WTC11 (cell line): ENCODE results near the gene SNTB2. TPM values are rescaled to one million over a fixed set of nuclear protein-coding genes. Genes with fewer than 3 reads are reported as not detected.

ENCODE experiments used
- ATAC-seq: fragments of 200-7000 bp; cut with Tn5 transposase; 2 replicates; pipeline ENCODE4 v1.10.0; 2021; ENCODE audit warnings: mild to moderate bottlenecking, moderate library complexity
- CTCF ChIA-PET: fragments of 300-600 bp; sonication (Branson Sonifier 250); formaldehyde crosslinking; loops from one replicate; lab custom pipeline; 2021; ENCODE audit warnings: antibody characterized with exemption; lab: Charles Lee
- POLR2A ChIA-PET: fragments of 350-600 bp; sonication (Branson Sonifier 250); formaldehyde crosslinking; loops from one replicate; lab custom pipeline; 2021; ENCODE audit warnings: antibody characterized with exemption; lab: Charles Lee
- DNase-seq: peaks from one replicate; pipeline ENCODE4 v3.0.0; 2021; ENCODE audit warnings: low spot score
- H3K27ac Mint-ChIP-seq: 2 replicates; pipeline ENCODE4 v1.8.0; 2021; ENCODE audit warnings: mixed read lengths
- H3K27me3 Mint-ChIP-seq: 2 replicates; pipeline ENCODE4 v1.8.0; 2021; ENCODE audit warnings: low read depth, mild to moderate bottlenecking, moderate library complexity, mixed read lengths
- H3K36me3 Mint-ChIP-seq: 2 replicates; pipeline ENCODE4 v1.8.0; 2021; ENCODE audit warnings: mixed read lengths
- H3K4me1 Mint-ChIP-seq: 2 replicates; pipeline ENCODE4 v1.8.0; 2022; ENCODE audit warnings: mixed read lengths
- H3K4me3 Mint-ChIP-seq: 2 replicates; pipeline ENCODE4 v1.8.0; 2021; ENCODE audit warnings: mild to moderate bottlenecking, moderate library complexity, mixed read lengths
- H3K9me3 Mint-ChIP-seq: 2 replicates; pipeline ENCODE4 v1.8.0; 2021; ENCODE audit warnings: mixed read lengths
- CTCF ChIP-seq: fragments of 200-600 bp; IDR thresholded peaks from 2 replicates; pipeline ENCODE4 v1.8.0; 2022; ENCODE audit warnings: antibody characterized with exemption
- FOXK1 ChIP-seq: sonication (generic); formaldehyde crosslinking; IDR thresholded peaks from 2 replicates; pipeline ENCODE4 v1.8.0; 2022; ENCODE audit warnings: mild to moderate bottlenecking, moderate library complexity, missing genetic modification reagents
- FOXP4 ChIP-seq: sonication (generic); formaldehyde crosslinking; IDR thresholded peaks from 2 replicates; pipeline ENCODE4 v1.8.0; 2022; ENCODE audit warnings: mild to moderate bottlenecking, missing genetic modification reagents
- IRF2 ChIP-seq: sonication (generic); formaldehyde crosslinking; IDR thresholded peaks from 2 replicates; pipeline ENCODE4 v1.8.0; 2022; ENCODE audit warnings: low read depth, missing genetic modification reagents, borderline replicate concordance
- MAX ChIP-seq: sonication (generic); formaldehyde crosslinking; IDR thresholded peaks from 2 replicates; pipeline ENCODE4 v1.8.0; 2022; ENCODE audit warnings: mild to moderate bottlenecking, missing genetic modification reagents
- MXD4 ChIP-seq: fragments of 250-450 bp; sonication (Bioruptor Pico); IDR thresholded peaks from 2 replicates; pipeline ENCODE4 v1.8.0; 2021; ENCODE audit warnings: mild to moderate bottlenecking, moderate library complexity, borderline replicate concordance
- NR2C2 ChIP-seq: sonication (generic); formaldehyde crosslinking; IDR thresholded peaks from 2 replicates; pipeline ENCODE4 v1.8.0; 2022; ENCODE audit warnings: mild to moderate bottlenecking, missing genetic modification reagents
- OVOL2 ChIP-seq: fragments of 250-450 bp; sonication (Bioruptor Pico); IDR thresholded peaks from 2 replicates; pipeline ENCODE4 v1.9.0; 2021; ENCODE audit warnings: mild to moderate bottlenecking, borderline replicate concordance
- PRRX2 ChIP-seq: fragments of 250-450 bp; sonication (Bioruptor Pico); IDR thresholded peaks from 2 replicates; pipeline ENCODE4 v1.8.0; 2021; ENCODE audit warnings: mild to moderate bottlenecking
- SMAD3 ChIP-seq: sonication (generic); formaldehyde crosslinking; IDR thresholded peaks from 2 replicates; pipeline ENCODE4 v1.8.0; 2022; ENCODE audit warnings: missing genetic modification reagents, mild to moderate bottlenecking, borderline replicate concordance
- SP1 ChIP-seq: sonication (generic); formaldehyde crosslinking; conservative IDR thresholded peaks from 2 replicates; pipeline ENCODE4 v1.8.1; 2022; ENCODE audit warnings: missing genetic modification reagents
- STAT6 ChIP-seq: sonication (generic); formaldehyde crosslinking; conservative IDR thresholded peaks from 2 replicates; pipeline ENCODE4 v1.8.1; 2023; ENCODE audit warnings: mild to moderate bottlenecking, low read depth, missing genetic modification reagents, moderate library complexity
- TCF7 ChIP-seq: sonication (generic); formaldehyde crosslinking; IDR thresholded peaks from 2 replicates; pipeline ENCODE4 v1.8.0; 2022; ENCODE audit warnings: mild to moderate bottlenecking, low read depth, missing genetic modification reagents, moderate library complexity
- ZNF121 ChIP-seq: sonication (generic); formaldehyde crosslinking; IDR thresholded peaks from 2 replicates; pipeline ENCODE4 v1.8.0; 2023; ENCODE audit warnings: missing genetic modification reagents
- ZNF281 ChIP-seq: sonication (generic); formaldehyde crosslinking; IDR thresholded peaks from 2 replicates; pipeline ENCODE4 v1.8.0; 2023; ENCODE audit warnings: mild to moderate bottlenecking, missing genetic modification reagents
- ZNF423 ChIP-seq: fragments of 250-450 bp; sonication (Bioruptor Pico); IDR thresholded peaks from 2 replicates; pipeline ENCODE4 v2.1.2; 2022; ENCODE audit warnings: mild to moderate bottlenecking, moderate library complexity
- total RNA-seq: library from RNA; stranded (reverse); gene quantifications from 3 replicates; pipeline ENCODE4 v1.2.3, GENCODE V29; 2021
- TF ChIP-seq, protein P1 (sequence below): fragments of 250-450 bp; sonication (Bioruptor Pico); IDR thresholded peaks from 2 replicates; pipeline ENCODE4 v1.9.0; 2021; ENCODE audit warnings: mild to moderate bottlenecking
- TF ChIP-seq, protein P2 (sequence below): fragments of 250-450 bp; sonication (Bioruptor Pico); IDR thresholded peaks from 2 replicates; pipeline ENCODE4 v1.9.0; 2021; ENCODE audit warnings: moderate library complexity, mild to moderate bottlenecking, inconsistent platforms, borderline replicate concordance
- TF ChIP-seq, protein P3 (sequence below): sonication (generic); formaldehyde crosslinking; IDR thresholded peaks from 2 replicates; pipeline ENCODE4 v1.8.1; 2022; ENCODE audit warnings: low read depth, missing genetic modification reagents, borderline replicate concordance

The SNTB2 gene
- total RNA-seq, 1 experiment from 2014 or later = 23.7 TPM

GRCh38 chr16:69270395-69270794, 83.4 kb downstream of the SNTB2 start (continued):
- no peak for TF ChIP-seq ZNF281 (CRISPR knock-in tag)
- TF ChIP-seq ZNF121 = no peak
- TF ChIP-seq NR2C2 = no peak
- TF ChIP-seq PRRX2 = no peak
- TF ChIP-seq OVOL2 (CRISPR knock-in tag) = no peak
- no peak for TF ChIP-seq FOXP4
- no peak for TF ChIP-seq TCF7 (CRISPR knock-in tag)
- TF ChIP-seq ZNF423 (CRISPR knock-in tag) = no peak
- TF ChIP-seq FOXK1 (CRISPR knock-in tag) = no peak

- POLR2A ChIA-PET = no interaction called here
- H3K9me3 Mint-ChIP-seq = no peaks in the 10 kb centered on the region
- DNase-seq = no peak
- ATAC-seq = no peak
- CTCF ChIA-PET = no interaction called here
- H3K36me3 Mint-ChIP-seq = peaks cover 13% of the 10 kb centered on the region; the same call in 1 of the 2 replicates
- H3K4me1 Mint-ChIP-seq = no peaks in the 10 kb centered on the region
- TF ChIP-seq STAT6 (no peak), IRF2 (CRISPR knock-in tag) (no peak), CTCF (no peak), SMAD3 (CRISPR knock-in tag) (no peak), SP1 (CRISPR knock-in tag) (no peak), MAX (no peak), MXD4 (CRISPR knock-in tag) (no peak), FOXK1 (CRISPR knock-in tag) (no peak)
- TF ChIP-seq, protein P1, sequence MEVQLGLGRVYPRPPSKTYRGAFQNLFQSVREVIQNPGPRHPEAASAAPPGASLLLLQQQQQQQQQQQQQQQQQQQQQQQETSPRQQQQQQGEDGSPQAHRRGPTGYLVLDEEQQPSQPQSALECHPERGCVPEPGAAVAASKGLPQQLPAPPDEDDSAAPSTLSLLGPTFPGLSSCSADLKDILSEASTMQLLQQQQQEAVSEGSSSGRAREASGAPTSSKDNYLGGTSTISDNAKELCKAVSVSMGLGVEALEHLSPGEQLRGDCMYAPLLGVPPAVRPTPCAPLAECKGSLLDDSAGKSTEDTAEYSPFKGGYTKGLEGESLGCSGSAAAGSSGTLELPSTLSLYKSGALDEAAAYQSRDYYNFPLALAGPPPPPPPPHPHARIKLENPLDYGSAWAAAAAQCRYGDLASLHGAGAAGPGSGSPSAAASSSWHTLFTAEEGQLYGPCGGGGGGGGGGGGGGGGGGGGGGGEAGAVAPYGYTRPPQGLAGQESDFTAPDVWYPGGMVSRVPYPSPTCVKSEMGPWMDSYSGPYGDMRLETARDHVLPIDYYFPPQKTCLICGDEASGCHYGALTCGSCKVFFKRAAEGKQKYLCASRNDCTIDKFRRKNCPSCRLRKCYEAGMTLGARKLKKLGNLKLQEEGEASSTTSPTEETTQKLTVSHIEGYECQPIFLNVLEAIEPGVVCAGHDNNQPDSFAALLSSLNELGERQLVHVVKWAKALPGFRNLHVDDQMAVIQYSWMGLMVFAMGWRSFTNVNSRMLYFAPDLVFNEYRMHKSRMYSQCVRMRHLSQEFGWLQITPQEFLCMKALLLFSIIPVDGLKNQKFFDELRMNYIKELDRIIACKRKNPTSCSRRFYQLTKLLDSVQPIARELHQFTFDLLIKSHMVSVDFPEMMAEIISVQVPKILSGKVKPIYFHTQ = no peak
- TF ChIP-seq, protein P2, sequence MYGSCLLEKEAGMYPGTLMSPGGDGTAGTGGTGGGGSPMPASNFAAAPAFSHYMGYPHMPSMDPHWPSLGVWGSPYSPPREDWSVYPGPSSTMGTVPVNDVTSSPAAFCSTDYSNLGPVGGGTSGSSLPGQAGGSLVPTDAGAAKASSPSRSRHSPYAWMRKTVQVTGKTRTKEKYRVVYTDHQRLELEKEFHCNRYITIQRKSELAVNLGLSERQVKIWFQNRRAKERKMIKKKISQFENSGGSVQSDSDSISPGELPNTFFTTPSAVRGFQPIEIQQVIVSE (CRISPR knock-in tag) = no peak
- TF ChIP-seq, protein P3, sequence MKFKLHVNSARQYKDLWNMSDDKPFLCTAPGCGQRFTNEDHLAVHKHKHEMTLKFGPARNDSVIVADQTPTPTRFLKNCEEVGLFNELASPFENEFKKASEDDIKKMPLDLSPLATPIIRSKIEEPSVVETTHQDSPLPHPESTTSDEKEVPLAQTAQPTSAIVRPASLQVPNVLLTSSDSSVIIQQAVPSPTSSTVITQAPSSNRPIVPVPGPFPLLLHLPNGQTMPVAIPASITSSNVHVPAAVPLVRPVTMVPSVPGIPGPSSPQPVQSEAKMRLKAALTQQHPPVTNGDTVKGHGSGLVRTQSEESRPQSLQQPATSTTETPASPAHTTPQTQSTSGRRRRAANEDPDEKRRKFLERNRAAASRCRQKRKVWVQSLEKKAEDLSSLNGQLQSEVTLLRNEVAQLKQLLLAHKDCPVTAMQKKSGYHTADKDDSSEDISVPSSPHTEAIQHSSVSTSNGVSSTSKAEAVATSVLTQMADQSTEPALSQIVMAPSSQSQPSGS (CRISPR knock-in tag) = no peak
- no peaks in the 10 kb centered on the region for H3K27me3 Mint-ChIP-seq
- H3K4me3 Mint-ChIP-seq = no peak overlapping the region
- H3K27ac Mint-ChIP-seq = no peak overlapping the region
Observed at GRCh38 chr16:69270831-69271230, 83.9 kb downstream of the SNTB2 start.
